GM12878 (cell line): Measurements from ENCODE around the gene VCL. TPM values are rescaled to one million over a fixed set of nuclear protein-coding genes. Genes with fewer than 3 reads are reported as not detected.

ENCODE experiments used
- ATAC-seq: fragments of 200-7000 bp; cut with Tn5 transposase; 3 replicates; pipeline ENCODE4 v1.9.1; 2020; ENCODE audit warnings: mild to moderate bottlenecking, moderate library complexity
- BruUV-seq: library from RNA; stranded (reverse); fragments of 400-500 nt; replicated peaks from 2 replicates; lab custom pipeline; 2021; lab: Mats Ljungman, UMichigan
- CTCF ChIA-PET: fragments of 300-600 bp; sonication (Branson Sonifier 250); formaldehyde crosslinking; extraction: SDS; loops from one replicate; lab custom pipeline; 2021; ENCODE audit warnings: inconsistent platforms; lab: Yijun Ruan, JAX
- POLR2A ChIA-PET: fragments of 350-600 bp; formaldehyde crosslinking; extraction: SDS; loops from one replicate; lab custom pipeline; 2021; ENCODE audit warnings: inconsistent platforms; lab: Charles Lee
- RAD21 ChIA-PET: fragments of 300-600 bp; sonication (Branson Sonifier 250); formaldehyde crosslinking; loops from one replicate; lab custom pipeline; 2023; ENCODE audit warnings: antibody characterized with exemption; ENCODE audit not compliant: unreplicated experiment; lab: Charles Lee
- SMC1A ChIA-PET: fragments of 300-600 bp; sonication (Branson Sonifier 250); formaldehyde crosslinking; loops from one replicate; lab custom pipeline; 2023; ENCODE audit not compliant: unreplicated experiment, uncharacterized antibody; lab: Charles Lee
- DNase-seq: peaks from one replicate; pipeline ENCODE4 v3.0.0-alpha.2; 2011; ENCODE audit warnings: low read depth, low spot score
- FAIRE-seq: peaks from 3 replicates; lab custom pipeline; 2011; peaks lifted over from hg19 to GRCh38; lab: Jason Lieb, UNC
- H2AFZ ChIP-seq: 2 replicates; pipeline ENCODE4 v1.6.0; 2011; ENCODE audit warnings: low read depth, low read length, control low read depth; ENCODE audit not compliant: control insufficient read depth
- H3K27ac ChIP-seq: 2 replicates; pipeline ENCODE4 v1.5.1; 2011; ENCODE audit warnings: control low read depth; ENCODE audit not compliant: control insufficient read depth, insufficient read depth
- H3K27me3 ChIP-seq, 2 experiments: replicated peaks in 1 of 2; 2 replicates each; pipeline versions ENCODE4 v1.6.0 to v1.6.1; 2011; ENCODE audit warnings: low read length in 1 of 2; ENCODE audit not compliant: control insufficient read depth in 2 of 2, insufficient read depth in 2 of 2
- H3K36me3 ChIP-seq, 2 experiments: 2 replicates each; pipeline ENCODE4 v1.5.1; 2011; ENCODE audit warnings: low read length in 1 of 2; ENCODE audit not compliant: control insufficient read depth in 2 of 2, insufficient read depth in 2 of 2
- H3K4me1 ChIP-seq: 2 replicates; pipeline ENCODE4 v1.6.1; 2011; ENCODE audit warnings: mild to moderate bottlenecking, low read length, moderate library complexity, mixed read lengths; ENCODE audit not compliant: control insufficient read depth, insufficient read depth
- H3K4me2 ChIP-seq: 2 replicates; pipeline ENCODE4 v1.6.0; 2011; ENCODE audit warnings: control low read depth; ENCODE audit not compliant: control insufficient read depth, insufficient read depth
- H3K4me3 ChIP-seq: fragments of 200-600 bp; sonication (generic); 2 replicates; pipeline ENCODE4 v1.5.1; 2016
- H3K79me2 ChIP-seq: 2 replicates; pipeline ENCODE4 v1.6.0; 2011; ENCODE audit warnings: low read length; ENCODE audit not compliant: control insufficient read depth, insufficient read depth
- H3K9ac ChIP-seq: 2 replicates; pipeline ENCODE4 v1.8.0; 2011; ENCODE audit warnings: low read length, control low read depth, mixed read lengths; ENCODE audit not compliant: control insufficient read depth, insufficient read depth
- H3K9me3 ChIP-seq: replicated peaks from 3 replicates; pipeline ENCODE4 v1.5.1; 2011; ENCODE audit warnings: mild to moderate bottlenecking, low read length; ENCODE audit not compliant: control insufficient read depth, insufficient read depth
- H4K20me1 ChIP-seq: 2 replicates; pipeline ENCODE4 v1.6.0; 2011; ENCODE audit not compliant: control insufficient read depth, insufficient read depth
- ASH2L ChIP-seq: fragments of 300-600, 200-600 bp; sonication (generic); IDR thresholded peaks from 2 replicates; pipeline ENCODE4 v1.6.1; 2017; ENCODE audit warnings: low read depth, mild to moderate bottlenecking, borderline replicate concordance
- CBX5 ChIP-seq: sonication (generic); IDR thresholded peaks from 2 replicates; pipeline ENCODE4 v1.6.1; 2016; ENCODE audit warnings: low read depth, moderate library complexity, mild to moderate bottlenecking, inconsistent platforms
- CEBPB ChIP-seq, 2 experiments: fragments of 150-350 bp in 1 of 2; IDR thresholded peaks; 2 replicates each; pipeline ENCODE4 v1.6.1; 2012 to 2014; ENCODE audit warnings: low read depth in 2 of 2, low read length in 2 of 2, borderline replicate concordance in 1 of 2, inconsistent platforms in 1 of 2
- E4F1 ChIP-seq: fragments of 450-650 bp; IDR thresholded peaks from 2 replicates; pipeline ENCODE4 v1.6.1; 2018; ENCODE audit warnings: borderline replicate concordance, mild to moderate bottlenecking; ENCODE audit not compliant: partially characterized antibody
- FOXK2 ChIP-seq: fragments of 450-650 bp; IDR thresholded peaks from 2 replicates; pipeline ENCODE4 v1.6.1; 2017; ENCODE audit warnings: mild to moderate bottlenecking, moderate library complexity
- KDM1A ChIP-seq: fragments of 200-600 bp; sonication (generic); IDR thresholded peaks from 2 replicates; pipeline ENCODE4 v1.6.1; 2016; ENCODE audit warnings: borderline replicate concordance
- LARP7 ChIP-seq: fragments of 450-650 bp; IDR thresholded peaks from 2 replicates; pipeline ENCODE4 v1.6.1; 2017; ENCODE audit warnings: mild to moderate bottlenecking
- MTA3 ChIP-seq: IDR thresholded peaks from 2 replicates; pipeline ENCODE4 v1.6.1; 2012; ENCODE audit warnings: low read length, inconsistent platforms, borderline replicate concordance
- NFIC ChIP-seq: IDR thresholded peaks from 2 replicates; pipeline ENCODE4 v1.6.1; 2012; ENCODE audit warnings: low read depth, mild to moderate bottlenecking, inconsistent platforms, low read length, moderate library complexity
- NR2C1 ChIP-seq: fragments of 450-650 bp; IDR thresholded peaks from 2 replicates; pipeline ENCODE4 v1.6.1; 2017; ENCODE audit warnings: antibody characterized with exemption, mild to moderate bottlenecking, moderate library complexity
- PAX5 ChIP-seq: IDR thresholded peaks from 2 replicates; pipeline ENCODE4 v1.6.1; 2011; ENCODE audit warnings: low read depth, low read length, borderline replicate concordance
- PKNOX1 ChIP-seq: fragments of 450-650 bp; IDR thresholded peaks from 2 replicates; pipeline ENCODE4 v1.6.1; 2016; ENCODE audit warnings: mild to moderate bottlenecking
- RUNX3 ChIP-seq: IDR thresholded peaks from 2 replicates; pipeline ENCODE4 v1.6.1; 2012; ENCODE audit warnings: low read length, inconsistent platforms
- SMC3 ChIP-seq: IDR thresholded peaks from 2 replicates; pipeline ENCODE4 v1.6.1; 2011; ENCODE audit warnings: low read length, improper control_type of control experiment, borderline replicate concordance
- YBX1 ChIP-seq: fragments of 450-650 bp; IDR thresholded peaks from 2 replicates; pipeline ENCODE4 v1.6.1; 2016; ENCODE audit warnings: antibody characterized with exemption
- ZBTB33 ChIP-seq: fragments of 450-650 bp; IDR thresholded peaks from 2 replicates; pipeline ENCODE4 v1.6.1; 2017; ENCODE audit warnings: mild to moderate bottlenecking
- ZBTB4 ChIP-seq: fragments of 450-650 bp; formaldehyde crosslinking; IDR thresholded peaks from 2 replicates; pipeline ENCODE4 v1.4.0; 2022; ENCODE audit warnings: mild to moderate bottlenecking, moderate library complexity
- WGBS: methylation state at CpG from one replicate; pipeline ENCODE4 v1.1.6; 2016; ENCODE audit warnings: low lambda C conversion rate; ENCODE audit not compliant: insufficient replicate concordance, insufficient coverage; ENCODE audit errors: missing lambda C conversion rate; 5-methylcytosine and 5-hydroxymethylcytosine counted together
- in situ Hi-C: fragments of 300-500 bp; cut with MboI; formaldehyde crosslinking; loops from 9 replicates; pipeline ENCODE4 v1.14.3; 2018; ENCODE audit warnings: mixed read lengths
- intact Hi-C: fragments of 100-400 bp; cut with micrococcal nuclease; formaldehyde crosslinking; loops from one replicate; pipeline ENCODE4 v1.14.2; 2022; ENCODE audit not compliant: unreplicated experiment
- polyA plus RNA-seq, 11 experiments: library from polyadenylated mRNA; depleted of rRNA in 4 of 11; unstranded in 6 of 11; stranded (reverse) in 5 of 11; fragments of >200 nt; fragmentation: Nextera tagmentation in 4 of 11; fragmentation: Illumina TruSeq in 1 of 11; extraction: Ambion mirVana in 4 of 11; extraction: Trizol in 1 of 11; gene quantifications; 1 replicate in 1 of 11; 2 replicates in 10 of 11; pipeline versions ENCODE4 v1.2.1 to v1.2.3, GENCODE V29; 2011 to 2016; ENCODE audit warnings: inconsistent platforms in 2 of 11, missing spikeins in 2 of 11, low read depth in 1 of 11
- total RNA-seq, 4 experiments: library from RNA; depleted of rRNA in 3 of 4; stranded (reverse); fragments of >200 nt in 3 of 4; fragmentation: Illumina TruSeq in 1 of 4; extraction: Trizol in 1 of 4; gene quantifications; 2 replicates each; pipeline versions ENCODE4 v1.2.1 to v1.2.3, GENCODE V29; 2013 to 2021

VCL gene
- total and polyA plus RNA-seq, 10 of the 15 experiments (the other 5 are each of a cell fraction or from before 2014, with no cell fraction given): 6.7 to 54.6 (median 24.3) TPM

- WGBS: 48% methylated on average over 5 of the region's 5 CpGs
- intact Hi-C loops (no loop called here), in situ Hi-C loops (no loop called here)
- ChIA-PET CTCF (interaction anchor here (0.6 to 1.3 kb wide), 6 partner anchors 10 to 88 kb away, joined by 3 to 4 read pairs (median 3); no protein-coding TSS in a partner anchor), POLR2A (interaction anchor here (1.3 kb wide), 1 partner anchor 8 kb away, joined by 3 read pairs; no protein-coding TSS in a partner anchor), SMC1A (interaction anchor here (0.8 to 1.6 kb wide), 2 partner anchors 8 to 9 kb away, joined by 3 to 4 read pairs; no protein-coding TSS in a partner anchor), RAD21 (interaction anchor here (0.8 kb wide), 1 partner anchor 9 kb away, joined by 4 read pairs; no protein-coding TSS in a partner anchor)
- no peaks in the 10 kb centered on the region for H3K79me2 ChIP-seq
- no TSS peak for BruUV-seq
- no peak overlapping the region for H2AFZ ChIP-seq
- no peak for DNase-seq
- ATAC-seq: no peak
- no peak overlapping the region for H3K27ac ChIP-seq
- H3K36me3 ChIP-seq: no peaks in the 10 kb centered on the region
- H3K9me3 ChIP-seq: no peaks in the 10 kb centered on the region
- no peak for FAIRE-seq
- H3K4me3 ChIP-seq: no peak overlapping the region
- no peak overlapping the region for H3K4me2 ChIP-seq
- H3K9ac ChIP-seq: no peak overlapping the region
- no peaks in the 10 kb centered on the region for H3K27me3 ChIP-seq
- H3K4me1 ChIP-seq: no peaks in the 10 kb centered on the region
- no peaks in the 10 kb centered on the region for H4K20me1 ChIP-seq
- TF ChIP-seq NR2C1: no peak
- no peak for TF ChIP-seq NFIC
- no peak for TF ChIP-seq MTA3
- no peak for TF ChIP-seq SMC3
- TF ChIP-seq PKNOX1: no peak
- no peak for TF ChIP-seq E4F1
- no peak for TF ChIP-seq ZBTB4 (CRISPR knock-in tag)
- TF ChIP-seq KDM1A: no peak
- no peak for TF ChIP-seq RUNX3
- TF ChIP-seq YBX1: no peak
- no peak for TF ChIP-seq LARP7
- no peak for TF ChIP-seq PAX5
- TF ChIP-seq CBX5: no peak
- TF ChIP-seq CEBPB (IDR thresholded peaks at IDR 0.05; ENCODE audit: borderline replicate concordance in 1 of 2, low read depth in 2 of 2, low read length in 2 of 2): no peak
- no peak for TF ChIP-seq FOXK2
- TF ChIP-seq ZBTB33: no peak
- TF ChIP-seq ASH2L: no peak
Measured at GRCh38 chr10:73967544-73967943, 30.4 kb upstream of the VCL start.
